Suprapubic skin (tissue), 4 donors: Measurements from ENCODE around the gene CRYZ.

Source experiments
- CTCF ChIP-seq, 2 donors: fragments of 200-600 bp in 1 of 2; fragments of 450-650 bp in 1 of 2; sonication (generic) in 1 of 2; IDR thresholded peaks; one replicate each; pipeline ENCODE4 v1.5.1; 2016 to 2019; ENCODE audit warnings: antibody characterized with exemption in 2 of 2, mild to moderate bottlenecking in 1 of 2, moderate library complexity in 1 of 2
- EP300 ChIP-seq: sonication (generic); formaldehyde crosslinking; IDR thresholded peaks from one replicate; pipeline ENCODE4 v1.6.1; 2017; ENCODE audit warnings: antibody characterized with exemption
- POLR2A ChIP-seq, 2 donors: fragments of 450-650 bp; IDR thresholded peaks; one replicate each; pipeline ENCODE4 v1.6.1; 2017; ENCODE audit warnings: antibody characterized with exemption in 2 of 2, mild to moderate bottlenecking in 2 of 2, moderate library complexity in 2 of 2
- POLR2AphosphoS5 ChIP-seq, 3 donors: sonication (generic); formaldehyde crosslinking; IDR thresholded peaks; one replicate each; pipeline ENCODE4 v1.6.1; 2017; ENCODE audit warnings: antibody characterized with exemption in 3 of 3

DNA sequence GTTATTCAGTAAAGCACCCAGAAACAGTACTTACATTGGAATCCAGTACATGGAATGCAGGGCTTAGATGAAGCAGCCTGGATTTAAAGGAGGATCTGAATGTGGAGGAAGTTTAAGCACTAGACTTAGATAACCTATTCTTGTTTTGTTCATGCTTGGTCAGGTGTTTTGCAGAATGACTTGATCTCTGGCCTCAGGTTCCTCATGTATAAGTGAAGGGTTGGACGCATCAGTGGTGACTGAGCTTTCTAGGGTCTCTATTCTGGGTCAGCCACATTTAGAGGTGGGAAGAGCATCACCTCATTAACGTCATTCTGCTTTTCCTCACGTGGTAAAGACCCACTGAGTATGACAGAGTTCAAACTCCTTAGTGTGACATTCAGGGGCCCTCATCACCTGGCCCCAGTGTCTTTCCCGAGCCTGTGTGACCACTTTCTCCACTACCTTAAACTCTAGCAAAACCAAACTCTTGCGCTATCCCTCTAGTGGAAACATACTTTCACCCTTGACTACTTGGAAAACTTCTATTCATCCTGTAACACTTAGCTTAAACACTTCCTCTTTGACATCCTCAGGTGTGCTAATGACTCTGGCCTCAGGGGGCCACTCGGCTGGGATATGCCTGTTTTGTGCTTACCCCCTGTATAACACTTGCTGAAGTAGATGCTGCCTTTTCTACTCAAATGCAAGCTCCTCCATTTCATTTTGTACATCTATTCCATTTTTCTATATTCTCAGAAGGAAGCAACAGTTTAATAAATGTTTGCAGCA lies 58.4 kb downstream of the CRYZ start:
- TF ChIP-seq CTCF (IDR thresholded peaks at IDR 0.05) (no peak), POLR2AphosphoS5 (IDR thresholded peaks at IDR 0.05) (no peak), POLR2A (IDR thresholded peaks at IDR 0.05) (no peak), EP300 (no peak)
